GM21786 (cell line): Measurements from ENCODE around the gene GNAT2.

ENCODE experiments used
- ATAC-seq: cut with Tn5 transposase; IDR thresholded peaks from one replicate; pipeline ENCODE4 v1.9.1; 2021; ENCODE audit not compliant: unreplicated experiment

The GNAT2 gene

DNA sequence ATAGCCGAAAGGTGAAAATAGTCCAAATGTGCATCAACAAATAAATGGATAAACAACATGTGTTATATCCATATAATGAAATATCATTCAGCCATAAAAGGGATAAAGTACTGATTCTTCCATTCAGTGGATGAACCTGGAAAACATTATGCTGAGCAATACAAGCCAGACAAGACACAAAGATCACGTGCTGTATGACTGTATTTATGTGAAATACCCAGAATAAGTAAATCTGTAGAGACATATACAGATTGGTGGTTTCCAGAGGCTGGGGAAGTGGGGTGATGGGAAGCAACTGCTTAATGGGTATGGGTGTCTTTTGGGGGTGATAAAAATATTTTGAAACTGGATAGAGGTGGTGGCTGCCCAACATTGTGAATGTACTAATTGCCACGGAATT is 23.2 kb upstream of the GNAT2 start:
- no peak for ATAC-seq

DNA sequence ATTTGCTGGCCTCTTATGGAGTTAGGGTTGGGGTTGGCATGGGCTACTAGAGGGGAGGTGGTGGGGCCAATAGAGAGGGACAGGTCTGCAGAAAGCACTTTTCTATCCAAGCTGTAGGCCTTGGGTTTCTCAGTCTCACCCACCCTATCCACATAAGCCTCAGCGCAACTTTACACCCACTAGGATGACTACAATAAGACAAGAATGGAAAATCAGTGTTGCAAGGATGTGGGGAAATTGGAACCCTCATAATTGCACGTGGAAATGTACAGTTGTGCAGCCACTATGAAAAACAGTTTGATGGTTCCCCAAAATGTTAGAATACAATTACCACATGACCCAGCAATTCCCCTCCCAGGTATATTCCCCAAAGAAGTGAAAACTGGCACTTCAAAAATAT is 22.4 kb upstream of the GNAT2 start:
- ATAC-seq: no peak

DNA sequence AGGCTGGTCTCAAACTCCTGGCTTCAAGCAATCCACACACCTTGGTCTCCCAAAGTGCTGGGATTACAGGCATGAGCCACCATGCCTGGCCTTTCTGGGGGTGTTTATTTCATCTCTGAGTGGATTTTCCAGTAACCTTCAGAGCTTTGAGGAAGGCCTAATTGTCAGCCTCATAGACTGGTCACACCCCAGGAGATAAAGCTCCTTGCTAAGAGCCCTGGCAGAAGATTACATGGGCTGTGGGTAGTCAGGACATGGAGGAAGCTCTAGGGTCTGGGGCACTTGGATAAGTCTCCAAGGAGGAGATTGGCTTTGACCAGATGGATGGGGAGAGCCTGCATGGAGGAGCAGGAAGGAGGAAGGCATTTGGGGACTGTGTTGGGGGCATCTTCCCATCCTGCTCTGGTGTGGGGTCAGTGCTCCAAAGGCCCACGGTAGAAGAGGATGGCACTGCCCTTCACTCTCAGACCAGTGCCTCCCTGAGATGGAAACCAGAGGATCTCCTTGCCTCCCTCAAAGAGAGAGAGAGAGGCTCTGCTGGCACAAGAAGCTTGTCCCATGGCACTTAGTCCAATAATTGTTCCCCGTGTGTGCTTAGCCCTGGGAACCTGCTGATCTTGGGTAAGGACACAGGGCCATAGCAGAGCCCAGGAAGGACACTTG is 21.8 kb upstream of the GNAT2 start:
- ATAC-seq: no peak

DNA sequence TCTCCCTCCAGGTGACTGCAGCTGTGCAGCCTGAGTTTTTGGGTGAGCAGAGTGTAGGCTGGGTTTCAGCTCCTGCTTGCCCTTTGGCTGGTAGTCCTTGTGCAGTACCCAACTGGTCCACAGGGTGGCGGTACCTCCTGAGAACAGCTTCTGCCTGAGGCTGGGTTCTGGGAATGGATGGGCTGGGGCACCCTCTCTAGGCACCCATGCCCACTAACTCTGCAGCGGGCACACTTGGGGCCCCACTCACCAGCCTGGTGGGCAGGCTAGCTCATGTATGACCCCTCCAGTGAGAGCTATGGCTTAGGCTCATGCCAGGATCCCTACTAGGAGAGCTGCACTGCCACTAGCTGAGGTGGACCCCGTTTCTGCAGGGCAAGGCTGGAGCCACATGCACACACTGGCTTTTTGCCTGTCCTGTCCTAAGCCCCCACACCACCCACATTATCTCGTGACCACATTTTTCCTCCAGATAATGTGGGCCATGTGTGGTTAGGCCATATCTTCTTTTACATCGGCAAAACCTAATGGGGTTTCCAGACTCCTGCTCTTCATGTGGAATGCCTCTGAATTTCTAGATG is 21.0 kb upstream of the GNAT2 start:
- ATAC-seq: peak; percentile 69

DNA sequence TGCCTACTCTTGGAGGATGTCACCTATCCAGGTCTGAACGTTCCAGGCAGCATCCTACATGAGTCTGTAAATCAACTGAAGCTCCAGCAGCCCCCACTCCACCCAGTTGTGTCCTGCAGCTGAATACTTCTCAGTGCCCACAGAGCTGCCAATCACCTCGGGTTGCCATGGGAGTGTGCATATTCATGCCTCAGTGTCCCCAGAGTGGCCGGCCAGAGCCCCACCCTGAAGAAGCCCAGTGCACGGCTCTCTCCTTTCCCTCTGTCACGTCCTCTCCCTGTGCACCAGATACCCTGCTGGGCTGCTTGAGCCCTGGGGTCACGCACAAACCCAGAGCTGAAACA is 20.4 kb upstream of the GNAT2 start:
- ATAC-seq: no peak

DNA sequence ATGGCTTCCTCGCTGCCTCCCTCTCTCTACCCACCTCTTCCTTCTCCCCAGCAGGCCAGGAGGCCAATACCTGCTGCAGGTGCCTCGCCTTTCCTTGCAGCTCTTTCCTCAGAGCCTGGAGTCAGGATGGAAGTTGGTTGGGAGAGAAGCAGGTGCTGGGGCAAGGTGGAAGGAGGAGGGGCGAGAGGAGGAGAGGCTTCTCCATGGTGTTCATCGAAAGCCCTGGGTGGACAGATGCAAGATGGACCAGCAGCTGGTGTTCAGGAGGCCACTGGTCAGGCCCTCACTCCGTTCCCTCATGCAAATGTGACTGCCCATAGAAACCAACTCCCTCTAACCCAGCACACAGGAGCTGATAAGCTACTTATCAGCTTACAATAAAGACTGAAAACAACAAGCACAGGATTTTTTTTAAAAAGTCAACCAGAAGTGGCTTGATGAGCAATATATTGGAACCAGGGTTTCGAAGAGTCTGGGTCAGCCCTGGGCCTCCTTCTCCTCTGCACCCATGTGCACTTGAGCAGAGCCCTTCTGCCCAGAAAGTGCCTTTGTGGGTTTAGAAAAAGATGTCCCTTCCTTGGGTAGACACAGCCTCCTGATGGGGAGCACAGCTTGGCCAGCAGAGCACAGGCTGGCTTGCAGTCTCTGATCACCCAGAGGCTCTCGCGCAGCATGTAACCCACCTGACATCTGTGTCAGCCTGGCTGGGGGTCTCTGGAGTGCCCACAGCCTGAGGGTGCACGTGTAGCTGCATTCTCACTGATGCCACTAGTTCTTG is 19.8 kb upstream of the GNAT2 start:
- ATAC-seq: no peak

DNA sequence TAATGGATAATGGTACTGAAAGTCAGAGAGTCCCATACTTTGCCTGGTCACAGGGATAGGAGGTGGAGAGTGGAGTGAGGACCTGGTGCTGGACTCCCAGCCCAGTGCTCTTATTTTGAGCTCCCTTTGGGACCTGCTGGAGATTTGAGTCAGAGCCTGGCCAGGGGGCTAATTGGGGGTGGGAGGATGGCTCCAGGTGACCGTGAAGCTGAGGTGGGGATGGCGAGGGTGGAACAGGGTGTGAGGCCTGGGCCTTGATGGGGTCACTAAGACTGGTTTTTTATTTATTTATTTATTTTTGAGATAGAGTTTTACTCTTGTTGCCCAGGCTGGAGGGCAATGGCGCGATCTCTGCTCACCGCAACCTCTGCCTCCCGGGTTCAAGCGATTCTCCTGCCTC is 18.0 kb upstream of the GNAT2 start:
- ATAC-seq: no peak

DNA sequence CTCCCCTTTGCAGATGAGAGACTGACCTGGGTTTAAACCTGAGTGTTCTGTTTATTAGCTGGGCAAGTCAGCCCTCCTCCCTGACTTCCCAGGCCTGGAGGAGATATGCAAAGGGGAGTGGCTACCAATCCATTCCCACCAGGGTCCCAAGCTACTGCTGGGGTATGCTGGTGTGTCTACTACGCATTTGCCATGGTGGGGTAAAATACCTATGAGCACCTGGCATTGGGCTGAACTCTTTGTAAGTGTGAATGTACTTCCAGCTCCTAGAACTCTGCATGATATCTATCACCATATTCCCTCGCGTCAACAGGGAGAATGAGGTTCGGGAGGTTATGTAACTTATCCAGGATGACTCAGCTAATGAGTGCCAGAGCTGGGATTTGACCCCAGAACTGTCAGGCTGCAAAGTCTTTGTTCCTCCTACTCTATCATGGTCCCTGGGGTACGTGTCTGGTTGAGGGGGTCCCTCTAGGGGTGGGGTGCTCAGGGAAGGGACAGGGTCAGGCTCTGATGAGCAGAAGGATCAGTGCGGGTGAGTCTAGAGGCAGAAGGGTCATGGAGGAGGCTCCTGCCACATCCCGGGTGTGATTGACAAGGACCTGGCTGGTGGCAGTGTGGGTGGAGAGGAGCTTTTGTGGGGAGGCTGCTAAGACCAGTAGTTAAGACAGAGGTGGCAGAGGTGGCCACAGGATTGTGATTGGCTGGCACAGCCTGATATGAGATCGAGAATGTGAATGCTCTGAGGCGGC is 17.0 kb upstream of the GNAT2 start:
- no peak for ATAC-seq

DNA sequence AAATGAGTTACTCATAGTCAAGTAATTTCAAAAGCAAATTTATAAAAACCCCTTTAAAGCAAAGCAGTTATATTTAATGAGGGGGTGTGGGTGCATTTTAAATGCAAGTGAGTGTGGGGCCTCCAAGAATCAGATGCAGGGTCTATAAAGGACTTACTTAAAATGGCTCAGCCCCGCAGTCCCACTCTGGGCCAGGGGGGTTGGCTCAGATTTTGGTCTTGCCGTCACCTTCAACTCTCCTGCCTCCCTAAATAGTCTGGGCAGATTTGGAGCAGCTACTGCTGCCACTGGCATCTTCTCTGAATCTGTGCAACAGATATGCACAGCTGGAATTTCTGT is 16.4 kb upstream of the GNAT2 start:
- no peak for ATAC-seq

DNA sequence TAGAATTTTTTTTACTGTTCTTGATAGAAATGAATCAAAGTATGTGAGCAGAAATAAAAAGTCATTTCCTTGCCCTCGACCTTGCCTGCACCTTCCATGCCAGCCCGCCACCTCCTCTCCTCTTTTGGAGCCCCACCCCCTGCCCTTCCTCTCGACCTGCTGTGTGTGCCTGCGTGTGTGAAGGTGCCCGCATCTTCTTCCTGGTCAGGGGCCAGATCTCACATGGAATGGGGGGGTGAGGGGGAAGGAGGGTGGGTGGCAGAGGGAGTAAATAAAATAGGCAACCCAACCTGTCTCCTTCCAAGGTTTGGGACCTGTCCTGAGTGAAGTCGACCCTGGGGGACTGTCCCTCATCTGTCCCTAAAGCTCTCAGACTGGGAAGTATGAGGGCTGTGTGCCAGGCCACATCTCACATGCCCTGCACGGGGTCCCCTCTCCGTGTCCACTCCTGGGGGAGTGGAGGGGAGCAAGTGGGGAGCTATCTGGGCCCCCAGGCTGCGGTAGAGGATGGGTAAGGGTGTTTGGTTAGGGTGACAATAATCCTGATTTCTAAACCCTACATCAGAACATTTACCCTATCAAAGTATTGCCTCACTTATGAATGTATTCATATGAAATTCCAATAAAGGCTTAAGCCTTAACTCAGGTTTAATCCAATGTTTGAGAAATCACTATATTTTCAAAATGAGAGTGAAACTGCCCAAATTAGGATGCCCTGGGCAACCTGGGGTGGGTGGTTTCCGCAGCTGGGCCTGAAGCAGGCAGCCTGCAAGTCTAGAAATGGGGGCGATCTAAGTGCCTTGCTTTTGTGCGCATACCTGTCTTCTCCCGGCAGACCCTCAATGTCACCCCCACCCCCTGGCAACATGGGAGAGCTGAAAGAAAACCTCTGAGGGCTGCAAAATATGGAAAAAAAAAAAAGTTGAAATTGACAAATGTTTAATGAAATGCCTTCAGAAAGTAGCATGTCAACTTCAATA is 15.6 kb upstream of the GNAT2 start:
- no peak for ATAC-seq

DNA sequence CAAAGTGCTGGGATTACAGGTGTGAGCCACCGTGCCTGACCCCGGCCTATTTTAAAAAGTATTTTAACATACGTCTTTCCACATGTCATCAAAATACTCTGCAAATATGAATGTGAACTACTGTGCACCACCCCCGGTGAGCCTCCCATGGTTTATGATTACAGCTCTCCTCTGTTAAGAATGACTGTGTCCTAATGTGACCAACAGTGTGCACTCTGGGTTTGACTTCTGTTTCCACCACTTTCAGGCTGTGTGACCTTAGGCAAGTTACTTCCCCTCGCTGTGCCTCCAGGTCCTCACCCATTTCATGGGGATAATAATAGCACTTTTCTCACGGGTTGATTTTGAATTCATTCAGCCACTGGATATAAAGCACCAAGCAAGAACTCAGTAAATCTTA is 14.9 kb upstream of the GNAT2 start:
- ATAC-seq: no peak

DNA sequence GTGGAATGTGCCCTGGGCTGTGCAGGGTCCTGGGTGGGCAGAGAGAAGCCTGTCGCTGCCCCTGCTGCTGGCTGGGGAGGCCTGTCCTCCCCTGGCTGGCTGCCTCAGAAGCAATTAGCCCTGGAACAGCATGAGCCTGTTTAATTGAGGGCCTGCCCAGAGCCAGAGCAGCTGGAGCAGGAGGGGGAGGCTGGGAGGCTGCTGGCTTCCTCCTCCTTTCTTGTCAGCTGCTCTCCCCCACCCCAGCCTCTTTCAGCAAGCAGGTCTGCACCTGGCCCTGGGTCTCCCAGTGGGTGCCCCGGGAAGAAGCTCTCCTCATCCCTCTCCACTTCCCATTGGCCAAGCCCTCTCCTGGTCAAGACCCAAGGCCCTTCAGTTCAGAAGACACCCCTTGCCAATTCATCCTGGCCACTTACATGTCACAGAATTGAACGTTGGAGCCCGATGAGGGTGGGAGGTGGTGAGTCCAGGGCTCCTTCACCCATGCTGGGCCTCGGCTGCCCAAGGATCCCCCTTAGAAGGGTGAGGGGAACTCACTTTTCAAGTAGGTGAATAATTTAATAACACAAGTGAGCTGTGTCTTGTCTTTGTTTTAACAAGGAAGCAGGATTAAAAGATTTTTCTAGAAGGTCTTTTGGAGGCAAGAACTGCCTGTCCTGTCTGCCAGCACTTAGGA is 13.4 kb upstream of the GNAT2 start:
- ATAC-seq: no peak

DNA sequence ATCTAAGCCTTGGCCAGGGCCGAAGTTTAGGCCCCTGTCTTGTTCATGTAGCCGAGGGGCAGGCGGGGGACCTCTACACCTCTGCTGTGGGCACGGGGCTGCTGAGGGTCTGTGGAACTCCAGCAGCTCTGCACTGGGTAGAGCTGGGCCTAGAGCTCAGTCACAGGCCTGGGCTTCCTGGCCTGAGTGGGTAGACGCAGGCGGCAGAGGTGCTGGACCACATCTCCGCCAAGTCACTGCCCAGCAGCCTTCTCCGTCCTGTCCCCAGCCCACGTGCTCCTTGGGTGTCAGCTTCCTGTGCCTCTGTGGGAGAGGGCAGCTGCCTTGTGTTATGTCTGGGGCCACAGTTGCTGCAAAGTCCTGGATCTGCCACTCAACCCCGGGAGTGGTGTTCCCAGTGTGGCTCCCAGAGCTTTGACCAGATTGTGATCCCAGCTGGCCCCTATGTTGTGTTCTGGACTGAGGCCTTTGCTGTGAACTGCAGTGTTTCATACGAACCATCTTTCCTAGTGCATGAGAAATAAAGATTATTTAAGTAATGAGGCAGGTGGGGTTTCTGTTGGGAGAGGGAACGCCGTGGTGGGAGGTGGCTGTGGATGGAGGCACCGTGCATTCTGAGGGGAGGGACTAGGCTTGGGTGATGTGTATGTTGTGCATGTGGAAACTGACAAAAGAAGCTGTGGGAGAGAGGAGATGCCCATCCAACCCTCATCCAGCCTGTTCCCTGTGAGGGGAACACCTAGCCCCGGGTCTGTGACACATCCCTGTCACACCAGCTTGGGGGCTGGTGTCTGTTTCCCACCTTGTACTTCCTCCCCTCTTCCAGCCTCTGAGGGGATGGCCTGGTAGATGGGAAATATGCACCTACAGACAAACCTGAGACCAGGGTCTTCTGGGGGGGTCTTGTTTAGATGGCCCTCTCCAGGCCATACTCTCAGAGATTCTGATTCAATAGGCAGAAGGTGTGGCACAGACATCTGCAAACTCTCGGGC is 12.4 kb upstream of the GNAT2 start:
- ATAC-seq: no peak

DNA sequence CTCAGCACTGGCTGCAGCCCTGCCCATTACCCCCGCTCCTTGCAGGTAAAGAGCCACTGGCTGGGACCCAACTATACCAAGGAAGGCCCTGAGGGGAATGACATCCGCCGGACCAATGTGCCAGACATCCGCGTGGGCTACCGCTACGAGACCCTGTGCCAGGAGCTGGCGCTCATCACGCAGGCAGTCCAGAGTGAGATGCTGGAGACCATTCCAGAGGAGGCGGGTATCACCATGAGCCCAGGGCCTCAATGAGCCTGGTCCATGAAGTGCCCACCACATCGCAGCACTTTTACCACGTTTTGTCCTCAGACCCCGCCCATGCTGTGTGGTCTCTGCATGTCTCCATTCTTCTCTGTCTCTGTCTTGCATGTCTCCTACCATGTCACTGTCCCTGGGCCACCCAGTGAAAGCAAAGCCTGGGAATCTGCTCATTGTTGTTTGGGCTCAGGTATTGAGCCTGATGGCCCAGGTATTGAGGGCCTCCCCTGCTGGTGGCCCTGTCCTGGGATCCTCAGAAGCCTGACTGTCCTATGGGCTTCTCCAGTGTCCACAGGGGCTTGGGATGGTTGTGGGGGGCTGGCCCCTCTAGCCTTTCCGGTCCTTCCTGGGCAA is 11.6 kb upstream of the GNAT2 start:
- ATAC-seq: no peak

DNA sequence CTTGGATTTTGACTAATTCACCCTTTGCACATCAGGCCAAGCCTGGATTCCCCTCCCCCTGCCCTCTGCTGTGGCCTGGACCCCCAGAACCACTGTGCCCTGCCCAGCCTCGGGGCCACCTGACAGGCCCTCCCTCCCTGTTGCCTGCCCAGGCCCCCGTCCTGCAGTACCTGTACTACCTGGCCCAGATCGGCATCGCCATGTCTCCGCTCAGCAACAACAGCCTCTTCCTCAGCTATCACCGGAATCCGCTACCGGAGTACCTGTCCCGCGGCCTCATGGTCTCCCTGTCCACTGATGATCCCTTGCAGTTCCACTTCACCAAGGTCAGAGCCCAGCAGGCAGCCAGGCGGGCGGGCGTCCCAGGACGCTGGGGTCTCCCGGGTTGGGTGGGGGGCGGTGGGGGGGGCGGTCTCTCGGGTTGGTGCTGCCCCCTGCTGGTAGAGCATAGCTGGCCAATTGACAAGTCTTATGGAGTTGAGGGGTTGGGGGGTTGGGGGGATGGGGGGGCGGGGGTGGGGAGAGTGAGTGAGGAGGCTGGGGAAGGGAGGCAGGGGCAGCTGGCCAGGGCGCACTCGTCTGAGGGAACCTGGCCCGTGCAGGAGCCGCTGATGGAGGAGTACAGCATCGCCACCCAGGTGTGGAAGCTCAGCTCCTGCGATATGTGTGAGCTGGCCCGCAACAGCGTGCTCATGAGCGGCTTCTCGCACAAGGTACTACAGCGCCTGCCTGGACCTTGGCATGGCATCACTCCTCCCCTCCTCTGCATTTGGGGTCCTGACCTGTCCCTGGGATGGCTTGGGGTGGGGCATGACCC is 10.9 kb upstream of the GNAT2 start:
- ATAC-seq: no peak

DNA sequence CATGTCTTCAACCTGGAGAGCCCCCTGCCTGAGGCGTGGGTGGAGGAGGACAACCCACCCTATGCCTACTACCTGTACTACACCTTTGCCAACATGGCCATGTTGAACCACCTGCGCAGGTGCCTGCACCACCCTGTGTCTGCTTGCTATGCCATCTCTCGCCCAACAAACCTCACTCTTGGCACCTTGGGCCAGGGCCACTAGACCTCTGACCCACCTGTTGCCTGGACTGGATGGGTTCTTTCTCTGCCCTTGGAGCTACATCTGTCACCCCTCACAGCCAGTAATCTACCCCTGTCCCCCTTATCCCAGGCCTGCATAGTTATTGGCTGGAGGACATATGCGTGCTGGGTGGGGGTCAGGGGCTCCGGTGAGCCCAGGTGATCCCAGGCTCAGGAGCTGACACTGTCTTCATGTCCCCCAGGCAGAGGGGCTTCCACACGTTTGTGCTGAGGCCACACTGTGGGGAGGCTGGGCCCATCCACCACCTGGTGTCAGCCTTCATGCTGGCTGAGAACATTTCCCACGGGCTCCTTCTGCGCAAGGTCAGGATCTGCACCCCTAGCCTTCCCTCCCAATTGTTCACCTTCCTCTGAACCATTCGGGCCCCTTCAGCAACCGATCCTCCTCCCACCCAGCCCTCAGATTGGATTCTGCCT is 10.1 kb upstream of the GNAT2 start:
- no peak for ATAC-seq
